ENCODE results near the gene ACVR1.
"Not testable (repeated sequence)": the region's sequence is repeated elsewhere in the genome, so short reads cannot be mapped to it uniquely, and the experiment has no call there.

Gene ACVR1

DNA sequence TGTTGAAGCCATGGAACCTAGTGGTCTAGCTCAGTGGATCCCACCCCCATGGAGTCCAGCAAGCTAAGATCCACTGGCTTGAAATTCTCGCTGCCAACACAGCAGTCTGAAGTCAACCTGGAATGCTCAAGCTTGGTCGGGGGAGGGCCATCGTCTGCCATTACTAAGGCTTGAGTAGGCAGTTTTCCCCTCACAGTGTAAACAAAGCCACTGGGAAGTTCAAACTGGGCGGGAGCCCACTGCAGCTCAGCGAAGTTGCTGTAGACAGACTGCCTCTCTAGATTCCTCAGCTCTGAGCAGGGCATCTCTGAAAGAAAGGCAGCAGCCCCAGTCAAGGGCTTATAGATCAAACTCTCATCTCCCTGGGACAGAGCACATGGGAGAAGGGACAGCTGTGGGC lies 171.5 kb downstream of the ACVR1 start:
- not testable (repeated sequence) for DNase-seq (ENCODE audit: low spot score)

- DNase-seq (ENCODE audit: low spot score) = not testable (repeated sequence)
These were observed 172.0 kb downstream of the ACVR1 start for GRCh38 chr2:157704148-157704547.

DNA sequence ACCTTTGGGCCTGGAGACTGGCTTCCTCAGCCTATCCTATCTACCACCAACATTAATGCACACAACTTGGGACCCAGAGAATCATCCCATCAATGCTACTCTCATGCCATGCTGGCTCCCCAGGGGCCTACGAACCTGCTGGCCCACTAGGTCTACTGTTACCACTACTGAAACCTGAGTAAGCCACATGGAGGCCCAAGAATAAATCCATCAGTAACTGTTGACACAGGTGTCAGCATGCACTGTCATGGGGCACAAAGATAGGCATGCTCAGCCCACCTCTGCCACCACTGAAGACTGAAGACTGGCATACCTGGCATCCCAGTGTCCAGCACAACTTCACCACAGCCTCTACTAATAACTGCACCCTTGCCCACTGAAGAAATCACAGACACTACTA lies 176.3 kb downstream of the ACVR1 start:
- no peak for DNase-seq (ENCODE audit: low spot score)

GRCh38 chr2:157699009-157699408 lies 177.1 kb downstream of the ACVR1 start:
- no peak for DNase-seq (ENCODE audit: low spot score)

DNA sequence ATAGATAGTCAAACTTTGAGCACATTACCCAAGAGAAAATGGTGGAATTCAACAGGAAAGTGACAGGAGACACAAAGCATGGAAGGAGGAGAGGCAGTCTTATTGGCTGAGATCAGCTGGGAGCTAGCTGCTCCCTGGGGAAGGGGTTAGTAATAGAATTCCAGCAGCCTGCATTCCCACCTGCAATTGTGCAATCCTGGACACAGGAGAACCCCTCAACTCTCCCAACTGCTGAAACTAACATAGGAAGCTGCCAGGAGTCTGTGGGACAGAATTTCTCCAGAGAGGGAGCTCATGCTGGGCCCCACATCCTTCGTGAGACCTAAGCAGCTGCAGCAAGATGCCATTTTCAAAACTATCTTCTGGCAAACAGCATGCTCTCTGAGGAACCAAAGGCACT lies 177.7 kb downstream of the ACVR1 start:
- DNase-seq (ENCODE audit: low spot score) = no peak

DNA sequence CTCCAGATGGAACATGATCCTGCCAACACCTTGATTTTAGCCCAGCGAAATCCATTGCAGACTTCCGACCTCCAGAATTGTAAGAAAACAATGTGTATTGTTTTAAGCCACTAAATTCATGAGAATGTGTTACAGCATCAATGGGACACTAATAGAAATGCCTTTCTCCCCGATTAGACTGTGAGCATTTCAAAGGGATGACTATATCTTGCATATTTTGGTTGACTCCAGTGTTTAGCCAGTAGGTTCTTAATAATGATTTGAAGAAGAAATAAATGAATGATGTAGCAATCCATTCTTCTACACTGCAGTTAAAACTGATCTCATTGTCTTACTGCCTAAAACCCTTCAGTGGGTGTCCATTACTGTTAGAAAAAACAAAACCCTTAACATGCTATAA lies 180.1 kb downstream of the ACVR1 start:
- DNase-seq (ENCODE audit: low spot score) = no peak

DNA sequence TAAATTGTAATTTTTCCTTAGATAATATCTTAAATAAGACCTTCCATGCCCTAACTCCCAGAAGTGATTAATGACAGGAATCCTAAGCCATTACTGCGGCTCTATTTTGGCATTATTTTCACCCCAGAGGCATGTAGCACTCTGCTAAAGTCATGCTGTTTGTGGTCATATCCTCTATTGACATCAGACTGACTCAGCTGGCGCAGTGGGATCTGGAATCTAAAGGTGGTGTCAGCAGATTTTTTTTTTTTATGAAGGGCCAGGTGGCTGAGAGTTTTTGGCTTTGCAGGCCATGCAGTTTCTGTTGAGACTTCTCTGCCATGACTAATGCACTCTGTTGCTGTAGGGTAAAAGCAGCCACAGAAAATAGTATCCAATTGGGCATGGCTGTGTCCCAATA lies 183.4 kb downstream of the ACVR1 start:
- no peak for DNase-seq (ENCODE audit: low spot score)

- DNase-seq (ENCODE audit: low spot score) = no peak
These were observed 184.4 kb downstream of the ACVR1 start for GRCh38 chr2:157691695-157692094.

- DNase-seq (ENCODE audit: low spot score) = no peak
These were observed 185.0 kb downstream of the ACVR1 start for GRCh38 chr2:157691131-157691530.
